ENCODE measurements around the gene JAG2. TPM values are rescaled to one million over a fixed set of nuclear protein-coding genes. Genes with fewer than 3 reads are reported as not detected.

Gene JAG2
- total and polyA plus RNA-seq, 3 donors from 2014 or later: 12.9 to 21.3 (median 20.4) TPM

GRCh38 chr14:105155071-105155651, 13.4 kb downstream of the JAG2 start:
- no peak overlapping the region for H3K27ac ChIP-seq
- H3K4me3 ChIP-seq: no peak overlapping the region
- no peaks in the 10 kb centered on the region for H3K4me1 ChIP-seq
- TF ChIP-seq POLR2A (IDR thresholded peaks at IDR 0.05) (no peak), CTCF (IDR thresholded peaks at IDR 0.05) (no peak)
- DNase-seq: no peak
- H3K9me3 ChIP-seq: no peaks in the 10 kb centered on the region
- H3K27me3 ChIP-seq: no peaks in the 10 kb centered on the region
- WGBS, 2 donors: 89 to 92% methylated on average over 22 to 24 of the region's 24 CpGs
- no peaks in the 10 kb centered on the region for H3K36me3 ChIP-seq (ENCODE audit: low read depth, missing control alignments)
- intact Hi-C loops (cut with DNase I; ENCODE audit: low total_unique reads): no loop called here

- no peaks in the 10 kb centered on the region for H3K36me3 ChIP-seq (ENCODE audit: low read depth, missing control alignments)
- H3K4me3 ChIP-seq: no peak overlapping the region
- DNase-seq: no peak
- intact Hi-C loops (cut with DNase I; ENCODE audit: low total_unique reads): no loop called here
- H3K9me3 ChIP-seq: no peaks in the 10 kb centered on the region
- WGBS, 2 donors: 77 to 84% methylated on average over 12 of the region's 12 CpGs
- H3K27ac ChIP-seq: no peak overlapping the region
- TF ChIP-seq CTCF (IDR thresholded peaks at IDR 0.05): no peak
- no peak for TF ChIP-seq POLR2A (IDR thresholded peaks at IDR 0.05)
- H3K27me3 ChIP-seq: no peaks in the 10 kb centered on the region
- no peaks in the 10 kb centered on the region for H3K4me1 ChIP-seq
These were observed 14.1 kb downstream of the JAG2 start for GRCh38 chr14:105154476-105154871.

- Histone ChIP-seq H3K27ac (no peak overlapping the region), H3K9me3 (no peaks in the 10 kb centered on the region), H3K36me3 (ENCODE audit: low read depth, missing control alignments) (no peaks in the 10 kb centered on the region), H3K4me1 (no peaks in the 10 kb centered on the region), H3K27me3 (no peaks in the 10 kb centered on the region), H3K4me3 (no peak overlapping the region)
- 88 to 93% methylated on average over 12 to 26 of the region's 26 CpGs for WGBS, 2 donors
- no peak for TF ChIP-seq POLR2A (IDR thresholded peaks at IDR 0.05)
- no peak for TF ChIP-seq CTCF (IDR thresholded peaks at IDR 0.05)
- intact Hi-C loops (cut with DNase I; ENCODE audit: low total_unique reads): no loop called here
- no peak for DNase-seq
These were observed 14.7 kb downstream of the JAG2 start for GRCh38 chr14:105153739-105154475.

GRCh38 chr14:105153331-105153731, 15.2 kb downstream of the JAG2 start:
- no peak overlapping the region for H3K27ac ChIP-seq
- TF ChIP-seq POLR2A (IDR thresholded peaks at IDR 0.05) (no peak), CTCF (IDR thresholded peaks at IDR 0.05) (no peak)
- intact Hi-C loops (cut with DNase I; ENCODE audit: low total_unique reads): no loop called here
- no peak overlapping the region for H3K4me3 ChIP-seq
- no peaks in the 10 kb centered on the region for H3K4me1 ChIP-seq
- no peaks in the 10 kb centered on the region for H3K36me3 ChIP-seq (ENCODE audit: low read depth, missing control alignments)
- WGBS, 2 donors: 60 to 86% methylated on average over 6 to 18 of the region's 18 CpGs
- H3K27me3 ChIP-seq: no peaks in the 10 kb centered on the region
- no peaks in the 10 kb centered on the region for H3K9me3 ChIP-seq
- no peak for DNase-seq

Measured in testis (tissue), 3 donors.